ENCODE results near the gene STK35. TPM values are rescaled to one million over a fixed set of nuclear protein-coding genes. Genes with fewer than 3 reads are reported as not detected.

STK35 gene
- total and polyA plus RNA-seq, 2 of the 13 experiments (the other 11 are each of a cell fraction or from before 2014, with no cell fraction given) = 27.4 to 29.8 TPM

GRCh38 chr20:2156666-2157624 lies 55.3 kb downstream of the STK35 start (continued):
- TF ChIP-seq, protein P1, sequence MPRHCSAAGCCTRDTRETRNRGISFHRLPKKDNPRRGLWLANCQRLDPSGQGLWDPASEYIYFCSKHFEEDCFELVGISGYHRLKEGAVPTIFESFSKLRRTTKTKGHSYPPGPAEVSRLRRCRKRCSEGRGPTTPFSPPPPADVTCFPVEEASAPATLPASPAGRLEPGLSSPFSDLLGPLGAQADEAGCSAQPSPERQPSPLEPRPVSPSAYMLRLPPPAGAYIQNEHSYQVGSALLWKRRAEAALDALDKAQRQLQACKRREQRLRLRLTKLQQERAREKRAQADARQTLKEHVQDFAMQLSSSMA (CRISPR knock-in tag; IDR thresholded peaks at IDR 0.05) = no peak
- TF ChIP-seq PCBP1 (IDR thresholded peaks at IDR 0.05; ENCODE audit: borderline replicate concordance, low read depth, low read length) = no peak
- TF ChIP-seq, protein P2, sequence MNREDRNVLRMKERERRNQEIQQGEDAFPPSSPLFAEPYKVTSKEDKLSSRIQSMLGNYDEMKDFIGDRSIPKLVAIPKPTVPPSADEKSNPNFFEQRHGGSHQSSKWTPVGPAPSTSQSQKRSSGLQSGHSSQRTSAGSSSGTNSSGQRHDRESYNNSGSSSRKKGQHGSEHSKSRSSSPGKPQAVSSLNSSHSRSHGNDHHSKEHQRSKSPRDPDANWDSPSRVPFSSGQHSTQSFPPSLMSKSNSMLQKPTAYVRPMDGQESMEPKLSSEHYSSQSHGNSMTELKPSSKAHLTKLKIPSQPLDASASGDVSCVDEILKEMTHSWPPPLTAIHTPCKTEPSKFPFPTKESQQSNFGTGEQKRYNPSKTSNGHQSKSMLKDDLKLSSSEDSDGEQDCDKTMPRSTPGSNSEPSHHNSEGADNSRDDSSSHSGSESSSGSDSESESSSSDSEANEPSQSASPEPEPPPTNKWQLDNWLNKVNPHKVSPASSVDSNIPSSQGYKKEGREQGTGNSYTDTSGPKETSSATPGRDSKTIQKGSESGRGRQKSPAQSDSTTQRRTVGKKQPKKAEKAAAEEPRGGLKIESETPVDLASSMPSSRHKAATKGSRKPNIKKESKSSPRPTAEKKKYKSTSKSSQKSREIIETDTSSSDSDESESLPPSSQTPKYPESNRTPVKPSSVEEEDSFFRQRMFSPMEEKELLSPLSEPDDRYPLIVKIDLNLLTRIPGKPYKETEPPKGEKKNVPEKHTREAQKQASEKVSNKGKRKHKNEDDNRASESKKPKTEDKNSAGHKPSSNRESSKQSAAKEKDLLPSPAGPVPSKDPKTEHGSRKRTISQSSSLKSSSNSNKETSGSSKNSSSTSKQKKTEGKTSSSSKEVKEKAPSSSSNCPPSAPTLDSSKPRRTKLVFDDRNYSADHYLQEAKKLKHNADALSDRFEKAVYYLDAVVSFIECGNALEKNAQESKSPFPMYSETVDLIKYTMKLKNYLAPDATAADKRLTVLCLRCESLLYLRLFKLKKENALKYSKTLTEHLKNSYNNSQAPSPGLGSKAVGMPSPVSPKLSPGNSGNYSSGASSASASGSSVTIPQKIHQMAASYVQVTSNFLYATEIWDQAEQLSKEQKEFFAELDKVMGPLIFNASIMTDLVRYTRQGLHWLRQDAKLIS (CRISPR knock-in tag; IDR thresholded peaks at IDR 0.05) = no peak
- no peak for TF ChIP-seq ZNF570 (CRISPR knock-in tag; IDR thresholded peaks at IDR 0.05; ENCODE audit: borderline replicate concordance)
- no peak for TF ChIP-seq REXO4 (CRISPR knock-in tag; IDR thresholded peaks at IDR 0.05; ENCODE audit: borderline replicate concordance)
- TF ChIP-seq PAX8 (CRISPR knock-in tag; IDR thresholded peaks at IDR 0.05; ENCODE audit: borderline replicate concordance) = no peak
- no peak for TF ChIP-seq IRF1 (CRISPR knock-in tag; IDR thresholded peaks at IDR 0.05; ENCODE audit: low read depth)
- TF ChIP-seq TRAFD1 (CRISPR knock-in tag; IDR thresholded peaks at IDR 0.05; ENCODE audit: borderline replicate concordance) = no peak
- no peak for TF ChIP-seq ZNF660 (CRISPR knock-in tag; IDR thresholded peaks at IDR 0.05; ENCODE audit: borderline replicate concordance, low read depth)
- TF ChIP-seq, protein P3, sequence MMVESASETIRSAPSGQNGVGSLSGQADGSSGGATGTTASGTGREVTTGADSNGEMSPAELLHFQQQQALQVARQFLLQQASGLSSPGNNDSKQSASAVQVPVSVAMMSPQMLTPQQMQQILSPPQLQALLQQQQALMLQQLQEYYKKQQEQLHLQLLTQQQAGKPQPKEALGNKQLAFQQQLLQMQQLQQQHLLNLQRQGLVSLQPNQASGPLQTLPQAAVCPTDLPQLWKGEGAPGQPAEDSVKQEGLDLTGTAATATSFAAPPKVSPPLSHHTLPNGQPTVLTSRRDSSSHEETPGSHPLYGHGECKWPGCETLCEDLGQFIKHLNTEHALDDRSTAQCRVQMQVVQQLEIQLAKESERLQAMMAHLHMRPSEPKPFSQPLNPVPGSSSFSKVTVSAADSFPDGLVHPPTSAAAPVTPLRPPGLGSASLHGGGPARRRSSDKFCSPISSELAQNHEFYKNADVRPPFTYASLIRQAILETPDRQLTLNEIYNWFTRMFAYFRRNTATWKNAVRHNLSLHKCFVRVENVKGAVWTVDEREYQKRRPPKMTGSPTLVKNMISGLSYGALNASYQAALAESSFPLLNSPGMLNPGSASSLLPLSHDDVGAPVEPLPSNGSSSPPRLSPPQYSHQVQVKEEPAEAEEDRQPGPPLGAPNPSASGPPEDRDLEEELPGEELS (CRISPR knock-in tag; IDR thresholded peaks at IDR 0.05) = peak; percentile 55; the same call in 1 of the 2 replicates
- TF ChIP-seq ZNF335 (CRISPR knock-in tag; IDR thresholded peaks at IDR 0.05) = no peak
- TF ChIP-seq, protein P4, sequence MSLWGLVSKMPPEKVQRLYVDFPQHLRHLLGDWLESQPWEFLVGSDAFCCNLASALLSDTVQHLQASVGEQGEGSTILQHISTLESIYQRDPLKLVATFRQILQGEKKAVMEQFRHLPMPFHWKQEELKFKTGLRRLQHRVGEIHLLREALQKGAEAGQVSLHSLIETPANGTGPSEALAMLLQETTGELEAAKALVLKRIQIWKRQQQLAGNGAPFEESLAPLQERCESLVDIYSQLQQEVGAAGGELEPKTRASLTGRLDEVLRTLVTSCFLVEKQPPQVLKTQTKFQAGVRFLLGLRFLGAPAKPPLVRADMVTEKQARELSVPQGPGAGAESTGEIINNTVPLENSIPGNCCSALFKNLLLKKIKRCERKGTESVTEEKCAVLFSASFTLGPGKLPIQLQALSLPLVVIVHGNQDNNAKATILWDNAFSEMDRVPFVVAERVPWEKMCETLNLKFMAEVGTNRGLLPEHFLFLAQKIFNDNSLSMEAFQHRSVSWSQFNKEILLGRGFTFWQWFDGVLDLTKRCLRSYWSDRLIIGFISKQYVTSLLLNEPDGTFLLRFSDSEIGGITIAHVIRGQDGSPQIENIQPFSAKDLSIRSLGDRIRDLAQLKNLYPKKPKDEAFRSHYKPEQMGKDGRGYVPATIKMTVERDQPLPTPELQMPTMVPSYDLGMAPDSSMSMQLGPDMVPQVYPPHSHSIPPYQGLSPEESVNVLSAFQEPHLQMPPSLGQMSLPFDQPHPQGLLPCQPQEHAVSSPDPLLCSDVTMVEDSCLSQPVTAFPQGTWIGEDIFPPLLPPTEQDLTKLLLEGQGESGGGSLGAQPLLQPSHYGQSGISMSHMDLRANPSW (CRISPR knock-in tag; IDR thresholded peaks at IDR 0.05; ENCODE audit: borderline replicate concordance) = no peak
- TF ChIP-seq SUZ12 (IDR thresholded peaks at IDR 0.05; ENCODE audit: low read depth, low read length) = no peak
- 0 out of 2 replicates have a peak, but pooled peaks have one; percentile 30 for TF ChIP-seq TBX2 (CRISPR knock-in tag; IDR thresholded peaks at IDR 0.05; ENCODE audit: borderline replicate concordance)

Measured in HepG2 (cell line).